Breast epithelium (tissue), 3 donors: ENCODE results near the gene AOPEP.

ENCODE experiments used
- POLR2A ChIP-seq: fragments of 450-650 bp; IDR thresholded peaks from one replicate; pipeline ENCODE4 v1.6.1; 2016; ENCODE audit warnings: antibody characterized with exemption, mild to moderate bottlenecking, moderate library complexity
- POLR2AphosphoS5 ChIP-seq, 3 donors: sonication (generic); formaldehyde crosslinking; IDR thresholded peaks; one replicate each; pipeline ENCODE4 v1.6.1; 2017; ENCODE audit warnings: antibody characterized with exemption in 3 of 3

DNA sequence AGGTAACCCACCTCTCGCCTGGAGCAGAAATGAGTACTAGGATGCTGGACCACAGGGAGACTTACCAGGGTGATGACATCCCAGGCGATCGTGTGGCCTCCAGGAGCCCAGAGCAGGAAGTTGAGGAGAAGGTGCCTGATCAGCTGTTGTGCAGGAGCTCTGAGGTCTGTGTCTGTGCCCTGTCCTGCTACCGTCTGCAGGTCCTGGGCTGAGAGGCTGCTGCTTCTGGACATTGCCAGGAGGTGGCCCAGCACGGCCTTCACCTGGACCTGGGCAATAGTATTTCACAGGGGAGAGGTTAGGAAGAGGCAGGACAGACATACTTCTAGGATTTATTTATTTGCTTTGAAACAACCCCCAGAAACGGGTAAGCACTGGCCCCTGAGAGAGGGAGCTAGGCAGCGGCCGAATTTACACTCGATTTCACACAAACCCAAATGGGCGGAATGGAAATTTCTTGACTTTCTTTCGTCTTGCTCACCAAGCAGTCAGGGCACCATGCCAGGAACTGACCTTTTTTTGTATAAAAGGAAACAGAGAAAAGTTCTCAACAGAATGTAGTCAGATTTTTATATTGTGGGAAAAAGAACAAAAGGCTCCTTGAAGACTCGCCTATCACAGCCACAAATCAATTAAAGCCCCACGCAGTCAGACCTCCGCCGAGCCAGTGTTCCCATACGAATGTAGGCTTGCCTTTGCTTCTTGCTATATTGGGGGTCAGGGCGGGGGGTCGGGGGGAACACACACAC, 380.7 kb downstream of the AOPEP start:
- TF ChIP-seq POLR2AphosphoS5 (IDR thresholded peaks at IDR 0.05), result no peak
- TF ChIP-seq POLR2A, result no peak
